Panc1 (cell line): ENCODE results near the gene WDR5. TPM values are rescaled to one million over a fixed set of nuclear protein-coding genes. Genes with fewer than 3 reads are reported as not detected.

ENCODE experiments used
- ATAC-seq: fragments of 200-7000 bp; cut with Tn5 transposase; 2 replicates; pipeline ENCODE4 v1.9.1; 2020; ENCODE audit warnings: mild to moderate bottlenecking, moderate library complexity
- BruUV-seq: library from RNA; stranded (reverse); fragments of 400-500 nt; replicated peaks from 2 replicates; lab custom pipeline; 2021; lab: Mats Ljungman, UMichigan
- CTCF ChIA-PET: fragments of 300-600 bp; sonication (Branson Sonifier 250); formaldehyde crosslinking; loops from one replicate; lab custom pipeline; 2022; ENCODE audit warnings: antibody characterized with exemption; lab: Charles Lee
- POLR2A ChIA-PET: fragments of 300-600 bp; sonication (Branson Sonifier 250); formaldehyde crosslinking; loops from one replicate; lab custom pipeline; 2022; ENCODE audit warnings: antibody characterized with exemption; lab: Charles Lee
- DNase-seq: peaks from one replicate; pipeline ENCODE4 v3.0.0-alpha.2; 2010; ENCODE audit warnings: low read depth, low spot score
- H3K27ac ChIP-seq: 2 replicates; pipeline ENCODE4 v1.5.1; 2011; ENCODE audit warnings: mild to moderate bottlenecking, low read length, inconsistent platforms
- H3K27me3 ChIP-seq: fragments of 200-500 bp; sonication (Bioruptor generic); 2 replicates; pipeline ENCODE4 v1.6.0; 2014; ENCODE audit warnings: low read length, inconsistent platforms; ENCODE audit not compliant: control insufficient read depth, insufficient read depth
- H3K36me3 ChIP-seq: fragments of 200-500 bp; sonication (Bioruptor generic); 2 replicates; pipeline ENCODE4 v1.5.1; 2014; ENCODE audit warnings: inconsistent platforms, mild to moderate bottlenecking, low read length, moderate library complexity; ENCODE audit not compliant: control insufficient read depth, insufficient read depth
- H3K4me1 ChIP-seq: 2 replicates; pipeline ENCODE4 v1.5.1; 2011; ENCODE audit warnings: inconsistent platforms, mild to moderate bottlenecking, low read length, moderate library complexity; ENCODE audit not compliant: control insufficient read depth, insufficient read depth
- H3K4me3 ChIP-seq, 2 experiments: 2 replicates each; pipeline ENCODE4 v1.5.1; 2011 to 2012; ENCODE audit warnings: low read depth in 2 of 2, low read length in 2 of 2, mild to moderate bottlenecking in 2 of 2, inconsistent platforms in 1 of 2, moderate library complexity in 1 of 2
- H3K9me3 ChIP-seq: fragments of 200-500 bp; sonication (Bioruptor generic); 2 replicates; pipeline ENCODE4 v1.5.1; 2014; ENCODE audit warnings: low read depth, mild to moderate bottlenecking, inconsistent platforms, low read length, moderate library complexity; ENCODE audit not compliant: control insufficient read depth, insufficient read depth
- POLR2AphosphoS5 ChIP-seq: IDR thresholded peaks from 2 replicates; pipeline ENCODE4 v1.6.1; 2012; ENCODE audit warnings: mild to moderate bottlenecking, low read depth, low read length, moderate library complexity
- REST ChIP-seq, 2 experiments: IDR thresholded peaks; 2 replicates each; pipeline ENCODE4 v1.6.1; 2011 to 2012; ENCODE audit warnings: low read depth in 2 of 2, control low read depth in 1 of 2, low read length in 1 of 2, mild to moderate bottlenecking in 1 of 2, moderate library complexity in 1 of 2; ENCODE audit not compliant: insufficient read depth in 1 of 2
- SIN3A ChIP-seq: IDR thresholded peaks from 2 replicates; pipeline ENCODE4 v1.6.1; 2012; ENCODE audit warnings: low read depth, mild to moderate bottlenecking, low read length, moderate library complexity, borderline replicate concordance; ENCODE audit not compliant: insufficient read depth
- TCF7L2 ChIP-seq: IDR thresholded peaks from 2 replicates; pipeline ENCODE4 v1.6.1; 2011; ENCODE audit warnings: mild to moderate bottlenecking, low read depth, low read length, inconsistent platforms
- in situ Hi-C: cut with HindIII; loops from 2 replicates; pipeline ENCODE4 v1.10.0; 2016; ENCODE audit warnings: low sequenced_read_pairs, low pct_unique_long_range_greater_than_20kb
- intact Hi-C: fragments of 100-400 bp; cut with micrococcal nuclease; formaldehyde crosslinking; loops from one replicate; pipeline ENCODE4 v1.10.0; 2022; ENCODE audit not compliant: unreplicated experiment
- total RNA-seq: library from RNA; stranded (reverse); gene quantifications from one replicate; pipeline ENCODE4 v1.2.1, GENCODE V29; 2021; ENCODE audit not compliant: unreplicated experiment
- TF ChIP-seq, protein P1 (sequence below): fragments of 450-650 bp; IDR thresholded peaks from 2 replicates; pipeline ENCODE4 v1.5.1; 2017; ENCODE audit warnings: mild to moderate bottlenecking

The WDR5 gene
- total RNA-seq, 1 experiment from 2014 or later: 36.9 TPM

DNA sequence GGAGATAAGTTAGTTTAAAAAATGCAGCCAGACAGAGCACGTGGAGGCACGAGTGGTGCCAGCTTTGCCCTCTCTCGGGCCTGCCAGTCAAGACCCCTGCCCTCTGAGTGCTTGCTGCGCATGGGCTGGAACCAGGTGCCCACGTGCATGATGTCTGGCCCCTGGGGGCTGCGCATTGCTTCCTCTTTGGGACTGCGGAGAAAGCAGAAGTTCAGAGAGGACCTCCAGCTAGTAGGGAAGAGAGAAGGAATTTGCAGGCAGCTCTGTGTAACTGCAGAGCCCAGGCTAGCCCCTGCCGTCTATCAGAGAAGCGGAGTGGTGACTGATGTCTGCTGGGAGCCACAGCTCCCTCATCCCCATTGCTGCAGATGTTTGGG is 38.2 kb downstream of the WDR5 start:
- BruUV-seq: no TSS peak
- intact Hi-C loops (loop anchor here (10.0 kb wide), 1 partner anchor 151 kb away; the partner anchor contains the start of gene RXRA), in situ Hi-C loops (no loop called here)
- ATAC-seq (no peak), DNase-seq (no peak)
- ChIA-PET POLR2A (no interaction called here), CTCF (no interaction called here)
- H3K27me3 ChIP-seq: no peaks in the 10 kb centered on the region; the same call in 1 of the 2 replicates
- no peak overlapping the region for H3K27ac ChIP-seq
- no peaks in the 10 kb centered on the region for H3K9me3 ChIP-seq
- H3K36me3 ChIP-seq: no peaks in the 10 kb centered on the region
- no peaks in the 10 kb centered on the region for H3K4me1 ChIP-seq
- no peak overlapping the region for H3K4me3 ChIP-seq
- TF ChIP-seq, protein P1, sequence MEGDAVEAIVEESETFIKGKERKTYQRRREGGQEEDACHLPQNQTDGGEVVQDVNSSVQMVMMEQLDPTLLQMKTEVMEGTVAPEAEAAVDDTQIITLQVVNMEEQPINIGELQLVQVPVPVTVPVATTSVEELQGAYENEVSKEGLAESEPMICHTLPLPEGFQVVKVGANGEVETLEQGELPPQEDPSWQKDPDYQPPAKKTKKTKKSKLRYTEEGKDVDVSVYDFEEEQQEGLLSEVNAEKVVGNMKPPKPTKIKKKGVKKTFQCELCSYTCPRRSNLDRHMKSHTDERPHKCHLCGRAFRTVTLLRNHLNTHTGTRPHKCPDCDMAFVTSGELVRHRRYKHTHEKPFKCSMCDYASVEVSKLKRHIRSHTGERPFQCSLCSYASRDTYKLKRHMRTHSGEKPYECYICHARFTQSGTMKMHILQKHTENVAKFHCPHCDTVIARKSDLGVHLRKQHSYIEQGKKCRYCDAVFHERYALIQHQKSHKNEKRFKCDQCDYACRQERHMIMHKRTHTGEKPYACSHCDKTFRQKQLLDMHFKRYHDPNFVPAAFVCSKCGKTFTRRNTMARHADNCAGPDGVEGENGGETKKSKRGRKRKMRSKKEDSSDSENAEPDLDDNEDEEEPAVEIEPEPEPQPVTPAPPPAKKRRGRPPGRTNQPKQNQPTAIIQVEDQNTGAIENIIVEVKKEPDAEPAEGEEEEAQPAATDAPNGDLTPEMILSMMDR: no peak
- TF ChIP-seq SIN3A: no peak
- no peak for TF ChIP-seq TCF7L2
- TF ChIP-seq POLR2AphosphoS5: no peak
- TF ChIP-seq REST (IDR thresholded peaks at IDR 0.05; ENCODE audit: insufficient read depth in 1 of 2, low read depth in 2 of 2, low read length in 1 of 2): no peak

- DNase-seq (no peak), ATAC-seq (no peak)
- in situ Hi-C loops: no loop called here
- Histone ChIP-seq H3K4me3 (no peak overlapping the region), H3K9me3 (no peaks in the 10 kb centered on the region), H3K4me1 (no peaks in the 10 kb centered on the region), H3K27ac (no peak overlapping the region), H3K27me3 (no peaks in the 10 kb centered on the region; the same call in 1 of the 2 replicates), H3K36me3 (no peaks in the 10 kb centered on the region)
- ChIA-PET POLR2A (no interaction called here), CTCF (interaction anchor here (0.6 to 1.2 kb wide), 3 partner anchors 43 to 808 kb away, joined by 3 to 6 read pairs (median 3); no protein-coding TSS in a partner anchor)
- intact Hi-C loops: loop anchor here (10.0 kb wide), 1 partner anchor 150 kb away; the partner anchor contains the start of gene RXRA
- no TSS peak for BruUV-seq
- TF ChIP-seq REST (IDR thresholded peaks at IDR 0.05; ENCODE audit: insufficient read depth in 1 of 2, low read depth in 2 of 2, low read length in 1 of 2): no peak
- no peak for TF ChIP-seq SIN3A
- TF ChIP-seq POLR2AphosphoS5: no peak
- TF ChIP-seq, protein P1: no peak
- TF ChIP-seq TCF7L2: no peak
Measured at GRCh38 chr9:134174526-134175290, 38.8 kb downstream of the WDR5 start.
